HAP-1 (cell line): ENCODE results near the gene EXD3.

ENCODE experiments used
- DNase-seq, 2 experiments: peaks; one replicate each; pipeline ENCODE4 v3.0.0-alpha.2; 2016 to 2020; ENCODE audit warnings: low spot score in 2 of 2
- H3K27me3 ChIP-seq: fragments of 250-450 bp; sonication (Bioruptor Pico); 2 replicates; pipeline ENCODE4 v1.5.1; 2020; ENCODE audit warnings: low read depth, mild to moderate bottlenecking, moderate library complexity
- H3K36me3 ChIP-seq: fragments of 250-450 bp; sonication (Bioruptor Pico); replicated peaks from 2 replicates; pipeline ENCODE4 v1.5.1; 2020; ENCODE audit warnings: mild to moderate bottlenecking
- H3K4me1 ChIP-seq: fragments of 250-450 bp; sonication (Bioruptor Pico); 2 replicates; pipeline ENCODE4 v1.5.1; 2020; ENCODE audit warnings: mild to moderate bottlenecking
- H3K4me3 ChIP-seq: fragments of 250-450 bp; sonication (Bioruptor Pico); 2 replicates; pipeline ENCODE4 v1.5.1; 2020; ENCODE audit warnings: mild to moderate bottlenecking, moderate library complexity
- H3K9me3 ChIP-seq: fragments of 250-450 bp; sonication (Bioruptor Pico); 2 replicates; pipeline ENCODE4 v1.5.1; 2020; ENCODE audit warnings: mild to moderate bottlenecking, moderate library complexity
- in situ Hi-C: fragments of 300-500 bp; cut with MboI; formaldehyde crosslinking; loops from 3 replicates; pipeline ENCODE4 v1.14.3; 2020; ENCODE audit warnings: low sequenced_read_pairs, inconsistent platforms, mixed read lengths

Gene EXD3

GRCh38 chr9:137461663-137462395 lies 38.9 kb upstream of the EXD3 start:
- H3K27me3 ChIP-seq, result no peaks in the 10 kb centered on the region
- in situ Hi-C loops, result no loop called here
- DNase-seq, result peak; percentile 41 to 77
- peaks cover 5% of the 10 kb centered on the region for H3K4me1 ChIP-seq
- no peak overlapping the region for H3K4me3 ChIP-seq
- H3K9me3 ChIP-seq, result peaks cover 2% of the 10 kb centered on the region; the same call in 1 of the 2 replicates
- peaks cover 11% of the 10 kb centered on the region for H3K36me3 ChIP-seq

DNA sequence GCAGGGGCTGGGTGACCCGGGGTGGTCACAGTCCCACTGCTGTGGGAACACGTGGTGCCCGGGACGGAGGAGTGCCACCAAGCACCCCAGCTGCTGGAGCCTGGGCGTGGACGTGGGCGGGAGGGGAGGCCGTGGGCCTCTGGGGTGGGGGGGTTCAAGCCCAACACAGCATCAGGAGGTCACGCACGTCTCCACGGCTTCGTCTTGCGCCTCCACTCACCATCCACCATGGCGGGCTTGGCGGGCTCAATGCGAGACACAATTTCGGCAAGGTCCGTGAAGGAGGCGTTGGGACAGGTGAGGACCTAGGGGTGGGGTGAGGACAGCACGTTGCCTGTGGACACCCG lies 38.3 kb upstream of the EXD3 start:
- peaks cover 2% of the 10 kb centered on the region; the same call in 1 of the 2 replicates for H3K9me3 ChIP-seq
- H3K36me3 ChIP-seq, result peaks cover 16% of the 10 kb centered on the region
- DNase-seq, result no peak
- H3K27me3 ChIP-seq, result no peaks in the 10 kb centered on the region
- in situ Hi-C loops, result no loop called here
- H3K4me3 ChIP-seq, result no peak overlapping the region
- peaks cover 5% of the 10 kb centered on the region for H3K4me1 ChIP-seq

DNA sequence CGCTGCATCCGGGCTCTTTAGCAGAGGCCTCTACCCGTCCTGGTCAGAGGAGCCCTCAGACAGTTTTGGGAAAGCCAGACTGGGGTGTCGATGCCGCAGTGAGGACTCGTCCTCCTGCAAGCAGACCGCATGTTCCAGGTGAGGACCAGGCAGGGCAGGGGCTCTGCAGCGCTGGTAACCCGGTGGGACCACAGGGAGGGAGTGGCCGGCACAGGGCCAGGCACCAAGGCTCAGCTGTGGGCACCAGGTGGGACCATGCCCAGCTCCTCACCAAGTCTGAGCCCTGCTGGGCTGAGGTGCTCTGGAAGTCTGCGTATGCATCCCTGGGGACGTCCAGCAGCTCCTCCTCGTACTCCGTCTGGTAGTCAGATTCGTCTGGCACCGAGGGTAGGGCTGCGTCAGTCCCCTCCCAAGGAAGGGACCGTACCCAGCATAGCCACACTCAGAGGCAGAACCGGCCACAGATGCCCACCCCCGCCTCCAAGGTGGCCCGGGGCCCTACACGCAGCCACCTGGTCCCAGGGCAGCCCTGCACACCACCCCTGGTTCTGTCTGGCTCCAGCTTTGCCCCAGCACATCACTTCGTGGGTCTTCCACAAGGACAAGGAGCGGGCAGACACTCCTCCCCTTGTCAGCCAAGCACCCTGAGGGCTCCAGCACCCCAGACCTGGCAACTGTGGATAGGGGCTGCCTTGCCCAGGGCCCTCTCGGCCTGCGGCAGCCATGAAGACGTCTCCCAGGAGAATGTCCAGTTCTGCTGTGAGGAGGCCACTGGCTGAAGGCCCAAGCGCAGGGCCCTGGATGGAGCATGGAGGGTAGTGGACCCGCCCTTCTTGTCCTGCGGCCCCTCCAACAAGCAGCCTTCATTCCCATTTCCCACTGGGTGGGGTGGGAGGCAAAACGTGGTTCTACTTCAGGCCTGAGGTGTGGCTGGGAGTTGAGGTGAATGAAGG lies 37.7 kb upstream of the EXD3 start:
- Histone ChIP-seq H3K9me3 (peaks cover 2% of the 10 kb centered on the region; the same call in 1 of the 2 replicates), H3K36me3 (peaks cover 21% of the 10 kb centered on the region), H3K4me1 (peaks cover 5% of the 10 kb centered on the region), H3K27me3 (no peaks in the 10 kb centered on the region), H3K4me3 (no peak overlapping the region)
- in situ Hi-C loops, result no loop called here
- no peak for DNase-seq

DNA sequence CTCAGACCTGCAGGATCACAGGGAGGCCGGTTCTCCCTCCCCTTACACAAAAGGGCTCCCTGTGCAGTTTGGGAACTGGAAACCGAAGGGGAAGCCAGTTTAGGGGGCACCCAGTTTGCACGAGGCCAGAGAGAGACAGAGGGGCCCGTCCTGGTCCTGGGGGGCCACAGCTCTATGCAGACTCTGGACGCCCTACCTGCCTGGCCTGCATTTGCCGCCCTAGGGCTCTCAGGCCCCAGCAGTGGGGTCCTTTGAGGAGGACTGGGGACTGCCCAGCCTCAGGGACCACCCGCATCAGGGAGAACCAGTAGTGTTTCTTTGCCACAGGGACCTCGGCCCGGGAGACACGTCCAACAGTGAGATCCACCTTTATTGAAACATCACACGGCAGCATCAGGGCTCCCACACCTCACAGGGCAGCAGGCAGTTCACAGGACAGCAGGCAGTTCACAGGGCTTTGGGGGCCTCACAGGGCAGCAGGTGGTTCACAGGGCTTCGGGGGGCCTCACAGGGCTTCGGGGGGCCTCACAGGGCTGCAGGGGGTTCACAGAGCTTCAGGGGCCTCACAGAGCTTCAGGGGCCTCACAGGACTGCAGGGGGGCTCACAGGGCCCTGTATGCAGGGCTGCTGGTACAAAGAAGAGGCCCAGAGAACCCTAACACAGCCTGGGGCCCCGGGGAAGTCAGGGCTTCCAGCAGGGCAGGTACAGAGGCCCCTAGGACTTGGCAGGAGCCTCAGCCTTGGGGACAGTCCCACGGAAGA lies 36.8 kb upstream of the EXD3 start:
- Histone ChIP-seq H3K4me3 (peak overlapping the region; percentile 25), H3K36me3 (peaks cover 29% of the 10 kb centered on the region), H3K27me3 (no peaks in the 10 kb centered on the region), H3K4me1 (peaks cover 5% of the 10 kb centered on the region), H3K9me3 (peaks cover 2% of the 10 kb centered on the region; the same call in 1 of the 2 replicates)
- no peak for DNase-seq
- in situ Hi-C loops, result no loop called here

DNA sequence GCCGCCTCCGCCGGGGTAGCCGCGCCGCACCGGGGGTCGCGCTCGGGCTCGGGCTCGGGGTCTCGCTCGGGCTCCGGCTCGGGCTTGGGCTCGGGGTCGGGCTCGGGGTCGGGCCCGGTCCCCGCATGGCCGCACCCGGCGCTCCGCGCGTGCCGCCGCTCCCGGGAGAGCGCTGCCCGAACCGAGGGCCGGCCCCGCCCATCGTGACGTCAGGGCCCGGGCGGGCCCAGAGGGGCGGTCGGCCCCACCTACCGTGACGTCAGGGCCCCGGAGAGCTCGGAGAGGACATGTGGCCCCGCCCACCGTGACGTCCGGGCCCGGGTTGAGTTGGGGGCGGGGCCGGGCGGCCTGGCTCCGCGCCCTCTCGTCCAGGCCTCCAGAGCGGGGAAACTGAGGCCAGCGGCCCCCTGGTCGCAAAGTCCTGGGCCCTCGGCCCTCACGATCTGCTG lies 36.2 kb upstream of the EXD3 start, which contains the start of gene NSMF:
Gene NSMF, minus strand, starts transcription at position 183 of the 449 bp plus-strand sequence. CDS start 232 bp downstream, outside the sequence.
- peak; percentile 81 to 95 for DNase-seq
- H3K4me1 ChIP-seq, result peaks cover 10% of the 10 kb centered on the region
- in situ Hi-C loops, result no loop called here
- peaks cover 2% of the 10 kb centered on the region; the same call in 1 of the 2 replicates for H3K9me3 ChIP-seq
- H3K36me3 ChIP-seq, result peaks cover 35% of the 10 kb centered on the region
- peak within 1 kb of the TSS; percentile 62 for H3K4me3 ChIP-seq
- no peaks in the 10 kb centered on the region for H3K27me3 ChIP-seq

DNA sequence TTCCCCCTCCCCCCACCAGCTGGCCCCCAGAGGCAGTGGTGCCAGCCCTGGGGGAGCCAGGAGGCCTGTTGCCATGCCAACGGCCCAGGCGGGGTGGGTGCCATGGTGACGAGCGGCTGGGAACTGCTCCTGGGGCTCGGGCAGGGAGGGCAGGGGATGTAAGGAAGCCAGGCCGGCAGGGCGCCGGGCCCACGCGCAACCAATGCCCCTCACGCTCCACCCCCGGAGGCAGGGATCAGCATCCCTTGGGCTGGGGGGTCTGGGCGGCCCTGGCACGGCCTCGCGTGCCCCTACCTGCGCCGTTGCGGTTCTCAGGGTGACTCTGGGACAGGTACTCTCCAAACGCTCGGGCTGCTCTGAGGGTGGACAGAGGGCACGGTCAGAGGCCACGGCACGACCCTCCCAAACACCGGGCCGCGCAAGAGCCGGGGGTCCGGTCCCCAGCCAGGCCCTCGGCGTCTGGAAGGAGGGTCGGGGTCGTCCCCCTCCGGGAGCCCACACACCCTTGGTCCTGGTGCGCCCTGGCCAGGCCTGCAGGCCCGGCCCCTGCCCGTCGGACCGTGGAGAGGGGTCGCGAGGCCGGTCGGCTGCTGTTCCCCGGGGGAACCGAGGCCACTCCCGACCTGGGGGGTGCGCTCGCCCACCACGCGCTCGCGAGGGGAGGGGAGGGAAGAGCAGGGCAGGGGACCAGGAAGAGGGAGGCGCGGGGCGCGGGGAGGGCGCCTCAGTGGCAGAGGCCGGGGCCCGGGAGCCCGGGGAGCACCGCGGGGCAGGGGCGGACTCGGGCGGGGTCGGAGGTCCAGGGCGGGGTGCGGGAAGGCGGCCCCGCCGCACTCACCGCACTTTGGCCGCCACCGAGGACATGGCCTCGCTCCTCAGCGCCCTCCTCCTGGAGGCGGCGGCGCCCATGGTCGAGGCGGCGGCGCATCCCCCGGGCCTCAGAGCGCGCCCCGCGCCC lies 35.5 kb upstream of the EXD3 start:
- in situ Hi-C loops, result no loop called here
- peak overlapping the region; percentile 62 for H3K4me3 ChIP-seq
- peaks cover 10% of the 10 kb centered on the region for H3K4me1 ChIP-seq
- H3K9me3 ChIP-seq, result peaks cover 2% of the 10 kb centered on the region; the same call in 1 of the 2 replicates
- peak in 1 of 2 experiments; percentile 61 for DNase-seq
- H3K27me3 ChIP-seq, result no peaks in the 10 kb centered on the region
- peaks cover 38% of the 10 kb centered on the region for H3K36me3 ChIP-seq

- in situ Hi-C loops, result no loop called here
- no peak for DNase-seq
Observed at GRCh38 chr9:137457406-137458193, 34.6 kb upstream of the EXD3 start.

GRCh38 chr9:137456864-137457405 lies 34.0 kb upstream of the EXD3 start:
- peaks cover 10% of the 10 kb centered on the region for H3K4me1 ChIP-seq
- no peak for DNase-seq
- H3K9me3 ChIP-seq, result peaks cover 2% of the 10 kb centered on the region; the same call in 1 of the 2 replicates
- H3K27me3 ChIP-seq, result no peaks in the 10 kb centered on the region
- peaks cover 49% of the 10 kb centered on the region for H3K36me3 ChIP-seq
- in situ Hi-C loops, result no loop called here
- H3K4me3 ChIP-seq, result no peak overlapping the region

More at GRCh38 chr9:137457406-137458193, 34.6 kb upstream of the EXD3 start:
- peaks cover 10% of the 10 kb centered on the region for H3K4me1 ChIP-seq
- H3K36me3 ChIP-seq, result peaks cover 46% of the 10 kb centered on the region
- no peaks in the 10 kb centered on the region for H3K27me3 ChIP-seq
- H3K9me3 ChIP-seq, result peaks cover 2% of the 10 kb centered on the region; the same call in 1 of the 2 replicates
- peak overlapping the region; percentile 62 for H3K4me3 ChIP-seq

GRCh38 chr9:137456061-137456863 lies 33.3 kb upstream of the EXD3 start:
- in situ Hi-C loops, result no loop called here
- Histone ChIP-seq H3K9me3 (no peaks in the 10 kb centered on the region), H3K4me1 (peaks cover 10% of the 10 kb centered on the region), H3K27me3 (no peaks in the 10 kb centered on the region), H3K36me3 (peaks cover 49% of the 10 kb centered on the region), H3K4me3 (no peak overlapping the region)
- DNase-seq, result no peak

DNA sequence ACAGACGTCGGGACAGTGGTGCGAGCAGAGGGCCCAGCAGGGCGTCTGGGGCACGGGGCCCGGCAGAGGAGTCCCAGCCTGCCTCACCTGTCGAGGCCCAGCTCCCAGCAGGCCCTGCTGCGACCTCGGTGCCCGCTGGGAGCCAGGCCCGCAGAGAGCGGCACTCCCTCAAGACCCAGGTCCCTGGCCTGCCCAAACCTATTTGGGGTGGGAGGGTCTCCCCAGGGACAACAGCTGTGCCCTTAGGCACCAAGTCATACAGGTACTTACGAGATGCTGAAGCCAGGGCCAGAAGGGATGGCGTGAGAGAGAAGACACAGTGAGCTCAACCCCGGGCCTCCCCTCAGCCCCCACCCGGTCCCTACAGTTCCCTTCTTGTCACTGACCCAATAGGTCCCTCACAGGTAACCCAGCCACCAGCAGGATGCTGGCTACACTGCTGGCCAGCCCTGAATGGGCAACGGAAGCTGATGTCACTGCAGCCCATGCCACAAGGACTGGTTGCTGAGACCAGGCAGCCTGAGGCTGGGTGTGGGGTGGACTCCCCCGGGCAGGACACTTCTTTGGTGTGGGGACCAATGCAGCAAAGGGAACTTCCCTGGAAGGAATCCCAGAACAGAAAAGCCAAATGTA lies 32.5 kb upstream of the EXD3 start:
- no peaks in the 10 kb centered on the region for H3K9me3 ChIP-seq
- H3K36me3 ChIP-seq, result peaks cover 49% of the 10 kb centered on the region
- no peaks in the 10 kb centered on the region for H3K27me3 ChIP-seq
- H3K4me1 ChIP-seq, result peaks cover 10% of the 10 kb centered on the region
- H3K4me3 ChIP-seq, result no peak overlapping the region
- DNase-seq, result no peak
- in situ Hi-C loops, result no loop called here
